Fibroblast of lung (primary cell): ENCODE data around the gene ZNF554.
"Not testable (repeated sequence)": the region's sequence is repeated elsewhere in the genome, so short reads cannot be mapped to it uniquely, and the experiment has no call there.

Experiments used
- CTCF ChIP-seq, 2 donors: IDR thresholded peaks in 1 of 2; conservative IDR thresholded peaks in 1 of 2; 1 replicate in 1 of 2; 2 replicates in 1 of 2; pipeline ENCODE4 v1.5.1; 2011 to 2012; ENCODE audit warnings: low read length in 2 of 2, control low read depth in 1 of 2, inconsistent platforms in 1 of 2, low read depth in 1 of 2, mild to moderate bottlenecking in 1 of 2
- EZH2 ChIP-seq: IDR thresholded peaks from 2 replicates; pipeline ENCODE4 v1.5.1; 2012; ENCODE audit warnings: low read length, control low read depth, mild to moderate bottlenecking; ENCODE audit errors: missing control alignments

DNA sequence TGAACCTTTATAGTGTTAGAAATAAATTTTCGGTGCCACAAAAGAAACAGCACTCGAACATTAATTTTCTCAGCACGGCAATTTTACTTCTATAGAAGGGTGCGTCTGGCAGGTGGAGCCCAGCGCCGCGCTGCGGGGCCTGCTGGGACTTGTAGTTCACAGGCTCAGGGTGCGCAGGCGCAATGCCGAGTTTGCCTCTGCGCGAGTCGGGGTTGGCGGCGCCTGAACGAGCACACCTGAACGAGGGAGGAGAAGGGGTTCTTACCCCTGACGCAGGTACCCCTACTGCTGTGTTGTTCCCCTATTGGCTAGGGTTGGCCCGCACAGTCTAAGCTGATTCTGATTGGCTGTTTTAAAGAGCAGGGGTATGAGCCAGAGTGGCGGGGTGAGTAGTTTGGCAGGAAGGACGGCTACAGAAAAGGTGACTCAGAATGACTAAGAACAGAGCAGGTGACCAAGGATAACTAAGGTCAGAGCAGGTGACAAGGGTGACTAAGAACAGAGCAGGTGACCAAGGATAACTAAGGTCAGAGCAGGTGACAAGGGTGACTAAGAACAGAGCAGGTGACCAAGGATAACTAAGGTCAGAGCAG, 2.3 kb upstream of the ZNF554 start:
- not testable (repeated sequence) for TF ChIP-seq CTCF (conservative IDR thresholded peaks at IDR 0.05 in 1 of 2, IDR thresholded peaks at IDR 0.05 in 1 of 2; ENCODE audit: low read depth in 1 of 2, low read length in 2 of 2); EZH2
